DOHH2 (cell line): ENCODE measurements around the gene STK4.

ENCODE experiments used
- H3F3A ChIP-seq: fragments of 200-600 bp; sonication (generic), shearing (Covaris generic); 2 replicates; pipeline ENCODE4 v1.6.0; 2016; ENCODE audit warnings: antibody characterized with exemption, mild to moderate bottlenecking; ENCODE audit not compliant: control insufficient read depth, insufficient read depth
- H3K27ac ChIP-seq: fragments of 200-600 bp; sonication (generic); 2 replicates; pipeline ENCODE4 v1.5.1; 2014; ENCODE audit warnings: low read depth, mild to moderate bottlenecking, low read length, moderate library complexity
- H3K27me3 ChIP-seq: fragments of 200-600 bp; sonication (generic); 2 replicates; pipeline ENCODE4 v1.6.1; 2014; ENCODE audit warnings: mild to moderate bottlenecking, low read length, mixed read lengths; ENCODE audit not compliant: control insufficient read depth
- H3K36me3 ChIP-seq: fragments of 200-600 bp; sonication (generic); 2 replicates; pipeline ENCODE4 v1.6.1; 2014; ENCODE audit warnings: mild to moderate bottlenecking, low read length, moderate library complexity, mixed read lengths; ENCODE audit not compliant: control insufficient read depth
- H3K4me1 ChIP-seq: fragments of 200-600 bp; sonication (generic); 2 replicates; pipeline ENCODE4 v1.6.1; 2014; ENCODE audit warnings: mild to moderate bottlenecking, low read length, mixed read lengths; ENCODE audit not compliant: control insufficient read depth
- H3K4me2 ChIP-seq: fragments of 200-600 bp; sonication (generic); 2 replicates; pipeline ENCODE4 v1.6.0; 2014; ENCODE audit warnings: mild to moderate bottlenecking, low read length, moderate library complexity
- H3K4me3 ChIP-seq: fragments of 200-600 bp; sonication (generic); 2 replicates; pipeline ENCODE4 v1.5.1; 2014; ENCODE audit warnings: mild to moderate bottlenecking, low read length, mixed read lengths
- H3K79me2 ChIP-seq: fragments of 200-600 bp; sonication (generic); 2 replicates; pipeline ENCODE4 v1.6.1; 2014; ENCODE audit warnings: mild to moderate bottlenecking, low read length, mixed read lengths; ENCODE audit not compliant: control insufficient read depth
- H3K9me2 ChIP-seq: fragments of 200-600 bp; sonication (generic); replicated peaks from 2 replicates; pipeline ENCODE4 v1.6.1; 2014; ENCODE audit warnings: mild to moderate bottlenecking, low read length, mixed read lengths; ENCODE audit not compliant: control insufficient read depth
- H3K9me3 ChIP-seq: fragments of 200-600 bp; sonication (generic); 2 replicates; pipeline ENCODE4 v1.6.1; 2014; ENCODE audit warnings: antibody characterized with exemption, low read length, mixed read lengths; ENCODE audit not compliant: control insufficient read depth, insufficient read depth
- H4K20me1 ChIP-seq: fragments of 200-600 bp; sonication (generic); 2 replicates; pipeline ENCODE4 v1.6.0; 2014; ENCODE audit warnings: low read depth, mild to moderate bottlenecking, antibody characterized with exemption, low read length, moderate library complexity; ENCODE audit not compliant: control insufficient read depth, insufficient read depth
- CTCF ChIP-seq: fragments of 200-600 bp; sonication (generic); IDR thresholded peaks from one replicate; pipeline ENCODE4 v1.5.1; 2014; ENCODE audit warnings: antibody characterized with exemption, mild to moderate bottlenecking, low read depth, low read length; ENCODE audit not compliant: poor library complexity, severe bottlenecking
- EZH2phosphoT487 ChIP-seq: fragments of 200-600 bp; sonication (generic); IDR thresholded peaks from 2 replicates; pipeline ENCODE4 v1.6.1; 2017; ENCODE audit warnings: borderline replicate concordance, mild to moderate bottlenecking, antibody characterized with exemption, low read length, moderate library complexity, mixed read lengths

Gene STK4

GRCh38 chr20:45114465-45115385, 148.4 kb downstream of the STK4 start, which contains the start of gene WFDC5:
Gene WFDC5 (minus strand): TSS chr20:45115174. CDS start chr20:45115083, 91 bp downstream.
- no peak for TF ChIP-seq CTCF
- TF ChIP-seq EZH2phosphoT487 = no peak
- H3K36me3 ChIP-seq = no peaks in the 10 kb centered on the region
- H4K20me1 ChIP-seq = no peaks in the 10 kb centered on the region
- no peaks in the 10 kb centered on the region for H3F3A ChIP-seq
- H3K4me3 ChIP-seq = no peak within 1 kb of the TSS
- H3K9me3 ChIP-seq = no peaks in the 10 kb centered on the region
- peaks cover 22% of the 10 kb centered on the region for H3K27me3 ChIP-seq
- no peaks in the 10 kb centered on the region for H3K79me2 ChIP-seq
- H3K27ac ChIP-seq = no peak within 1 kb of the TSS
- no peak within 1 kb of the TSS for H3K4me2 ChIP-seq
- H3K4me1 ChIP-seq = peaks cover 3% of the 10 kb centered on the region; the same call in 1 of the 2 replicates
- no peaks in the 10 kb centered on the region for H3K9me2 ChIP-seq

- H3K27me3 ChIP-seq = peaks cover 25% of the 10 kb centered on the region
- H3K4me1 ChIP-seq = peaks cover 3% of the 10 kb centered on the region; the same call in 1 of the 2 replicates
- no peaks in the 10 kb centered on the region for H4K20me1 ChIP-seq
- H3K9me2 ChIP-seq = no peaks in the 10 kb centered on the region
- H3F3A ChIP-seq = no peaks in the 10 kb centered on the region
- TF ChIP-seq EZH2phosphoT487 (no peak), CTCF (no peak)
- H3K79me2 ChIP-seq = no peaks in the 10 kb centered on the region
- H3K4me2 ChIP-seq = no peak overlapping the region
- H3K4me3 ChIP-seq = no peak overlapping the region
- no peaks in the 10 kb centered on the region for H3K36me3 ChIP-seq
- no peak overlapping the region for H3K27ac ChIP-seq
- H3K9me3 ChIP-seq = no peaks in the 10 kb centered on the region
Observed at GRCh38 chr20:45115386-45115774, 149.1 kb downstream of the STK4 start.

GRCh38 chr20:45115829-45116228, 149.5 kb downstream of the STK4 start:
- Histone ChIP-seq H3K79me2 (no peaks in the 10 kb centered on the region), H3K9me3 (no peaks in the 10 kb centered on the region), H3K27ac (no peak overlapping the region), H3F3A (no peaks in the 10 kb centered on the region), H3K9me2 (no peaks in the 10 kb centered on the region), H3K4me1 (peaks cover 3% of the 10 kb centered on the region; the same call in 1 of the 2 replicates), H4K20me1 (no peaks in the 10 kb centered on the region), H3K4me3 (no peak overlapping the region), H3K4me2 (no peak overlapping the region), H3K27me3 (peaks cover 25% of the 10 kb centered on the region), H3K36me3 (no peaks in the 10 kb centered on the region)
- TF ChIP-seq CTCF = no peak
- TF ChIP-seq EZH2phosphoT487 = no peak
